Activated CD4-positive, alpha-beta memory T cell treated with anti-CD3 and anti-CD28 coated beads for 36 hours (primary cell): ENCODE data around the gene SEMA6A. TPM values are rescaled to one million over a fixed set of nuclear protein-coding genes. Genes with fewer than 3 reads are reported as not detected.
"Not testable (repeated sequence)": the region's sequence is repeated elsewhere in the genome, so short reads cannot be mapped to it uniquely, and the experiment has no call there.

Experiments used
- CTCF ChIA-PET: fragments of 350-600 bp; sonication (Branson Sonifier 250); formaldehyde crosslinking; loops from one replicate; lab custom pipeline; 2021; ENCODE audit warnings: antibody characterized with exemption, inconsistent platforms; lab: Charles Lee
- POLR2A ChIA-PET: fragments of 350-600 bp; sonication (Branson Sonifier 250); formaldehyde crosslinking; loops from one replicate; lab custom pipeline; 2021; ENCODE audit warnings: antibody characterized with exemption; lab: Charles Lee
- DNase-seq: peaks from one replicate; pipeline ENCODE4 v3.0.0-alpha.2; 2020
- H3K27ac Mint-ChIP-seq: one replicate; pipeline ENCODE4 v1.8.0; 2021; ENCODE audit warnings: mixed read lengths
- H3K27me3 Mint-ChIP-seq: one replicate; pipeline ENCODE4 v1.8.0; 2021; ENCODE audit warnings: mixed read lengths
- H3K36me3 Mint-ChIP-seq: one replicate; pipeline ENCODE4 v1.8.0; 2021; ENCODE audit warnings: mixed read lengths
- H3K4me1 Mint-ChIP-seq: one replicate; pipeline ENCODE4 v1.8.0; 2021; ENCODE audit warnings: low read depth, mixed read lengths
- H3K4me3 Mint-ChIP-seq: one replicate; pipeline ENCODE4 v1.8.0; 2021; ENCODE audit warnings: mild to moderate bottlenecking, mixed read lengths
- H3K9me3 Mint-ChIP-seq: one replicate; pipeline ENCODE4 v1.8.0; 2021; ENCODE audit warnings: mixed read lengths
- intact Hi-C: fragments of 100-400 bp; cut with micrococcal nuclease; formaldehyde crosslinking; loops from one replicate; pipeline ENCODE4 v1.15.1; 2023
- total RNA-seq, 2 experiments: library from RNA; stranded (reverse); gene quantifications; one replicate each; pipeline ENCODE4 v1.2.3, GENCODE V29; 2021

SEMA6A gene
- total RNA-seq, 2 experiments from 2014 or later = not detected

DNA sequence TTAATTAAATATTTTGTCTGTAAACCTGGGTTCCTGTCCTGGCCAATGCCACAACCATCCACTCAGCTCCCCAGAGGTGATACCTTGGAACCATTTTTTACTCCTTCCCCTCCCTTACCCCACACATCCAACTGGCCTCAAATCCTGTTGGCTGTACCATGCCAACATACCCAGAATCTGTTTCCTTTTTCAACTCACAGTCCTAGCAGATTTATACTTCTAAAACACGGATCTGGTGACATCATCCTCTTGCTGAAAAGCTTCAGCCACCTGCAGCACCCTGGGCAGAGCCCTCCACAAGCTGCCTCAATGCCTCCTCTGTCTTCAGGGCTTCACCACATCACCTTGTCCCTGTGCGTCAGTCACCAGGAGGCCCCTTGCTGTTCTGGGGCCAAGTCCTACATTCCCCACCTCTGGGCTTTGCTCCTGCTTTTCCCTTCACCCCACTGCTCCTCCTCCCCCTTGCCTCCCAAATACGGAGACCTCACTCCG lies 14.9 kb downstream of the SEMA6A start:
- Mint-ChIP-seq H3K27me3 (no peaks in the 10 kb centered on the region), H3K36me3 (no peaks in the 10 kb centered on the region), H3K4me3 (no peak overlapping the region), H3K27ac (no peak overlapping the region), H3K4me1 (no peaks in the 10 kb centered on the region), H3K9me3 (no peaks in the 10 kb centered on the region)
- intact Hi-C loops = loop anchor here (5.0 kb wide), 1 partner anchor 388 kb away; no protein-coding TSS in a partner anchor
- ChIA-PET POLR2A (no interaction called here), CTCF (no interaction called here)
- DNase-seq = no peak

DNA sequence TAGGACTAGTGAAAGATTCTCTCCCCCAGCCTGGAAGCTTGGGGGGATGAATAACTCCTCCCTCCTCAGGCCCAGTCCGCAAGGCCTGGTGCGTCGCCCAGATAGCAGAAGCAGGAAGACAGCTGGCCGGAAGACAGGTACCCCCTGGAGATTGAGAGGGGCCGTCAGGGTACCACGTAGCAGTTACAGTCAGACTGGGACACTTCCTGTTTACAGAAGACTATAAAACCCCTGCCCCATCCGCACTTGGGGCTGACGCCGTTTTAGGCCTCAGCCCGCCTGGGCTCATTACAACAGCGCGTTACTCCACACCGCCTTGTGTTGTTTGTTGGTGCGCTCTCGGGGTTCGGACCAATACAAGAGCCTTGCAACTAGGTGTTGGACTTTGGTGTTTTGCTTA lies 15.4 kb downstream of the SEMA6A start:
- no peaks in the 10 kb centered on the region for H3K9me3 Mint-ChIP-seq
- intact Hi-C loops = loop anchor here (5.0 kb wide), 1 partner anchor 388 kb away; no protein-coding TSS in a partner anchor
- H3K4me1 Mint-ChIP-seq = no peaks in the 10 kb centered on the region
- H3K36me3 Mint-ChIP-seq = no peaks in the 10 kb centered on the region
- H3K27me3 Mint-ChIP-seq = no peaks in the 10 kb centered on the region
- H3K27ac Mint-ChIP-seq = no peak overlapping the region
- ChIA-PET CTCF (no interaction called here), POLR2A (no interaction called here)
- H3K4me3 Mint-ChIP-seq = no peak overlapping the region
- no peak for DNase-seq

DNA sequence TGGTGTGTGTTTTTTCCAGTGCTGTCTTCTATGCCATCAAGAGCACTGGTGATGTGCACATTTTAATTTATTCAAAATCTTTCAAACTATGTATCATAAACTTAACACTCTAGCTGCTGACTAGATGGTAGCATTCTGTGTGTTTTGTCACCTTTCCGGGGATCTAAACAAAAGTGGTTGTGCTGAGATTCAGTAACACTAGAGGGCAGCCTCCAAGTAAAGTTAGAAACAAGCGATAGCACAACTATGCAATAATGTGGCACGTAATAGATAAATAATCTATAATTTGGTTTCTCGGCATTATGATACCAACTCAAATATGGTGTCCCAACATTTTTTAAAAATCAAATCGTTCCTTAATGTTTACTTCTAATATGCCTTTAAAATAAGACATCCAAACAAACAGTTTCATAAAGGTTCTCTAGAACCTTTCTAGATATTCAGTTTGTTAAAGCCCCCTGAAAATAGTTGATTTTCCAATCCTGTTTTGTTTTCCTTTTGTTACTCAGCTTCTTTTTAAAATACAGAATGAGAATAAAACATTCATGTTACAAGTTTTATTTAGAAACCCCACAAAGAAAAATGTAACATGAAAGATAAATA lies 16.9 kb downstream of the SEMA6A start:
- Mint-ChIP-seq H3K4me3 (no peak overlapping the region), H3K4me1 (no peaks in the 10 kb centered on the region), H3K27ac (no peak overlapping the region), H3K9me3 (no peaks in the 10 kb centered on the region), H3K36me3 (no peaks in the 10 kb centered on the region), H3K27me3 (no peaks in the 10 kb centered on the region)
- intact Hi-C loops = loop anchor here (5.0 kb wide), 1 partner anchor 390 kb away; no protein-coding TSS in a partner anchor
- ChIA-PET CTCF (interaction anchor here (1.5 kb wide), 1 partner anchor 421 kb away, joined by 4 read pairs; no protein-coding TSS in a partner anchor), POLR2A (no interaction called here)
- no peak for DNase-seq

DNA sequence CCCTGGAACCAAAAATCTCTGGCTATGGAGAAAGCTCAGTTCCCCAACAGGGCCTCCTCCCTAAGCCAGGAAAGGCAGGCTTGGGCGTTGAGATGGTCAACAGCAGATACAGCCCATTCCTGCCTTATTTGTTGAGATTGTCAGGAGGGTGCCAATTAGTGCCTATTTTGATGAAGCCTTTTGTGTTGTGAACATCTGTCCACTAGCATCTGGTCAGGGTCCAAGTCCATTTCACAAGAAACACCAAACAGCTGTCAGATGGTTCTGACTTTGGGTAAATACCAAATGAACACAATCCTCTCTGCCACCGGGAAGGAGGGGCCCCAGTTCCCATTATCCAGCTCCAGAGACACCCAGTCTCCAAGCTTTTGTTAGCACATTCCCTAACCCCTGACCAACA lies 19.9 kb downstream of the SEMA6A start:
- Mint-ChIP-seq H3K27ac (no peak overlapping the region), H3K9me3 (no peaks in the 10 kb centered on the region), H3K4me1 (no peaks in the 10 kb centered on the region), H3K36me3 (no peaks in the 10 kb centered on the region), H3K4me3 (no peak overlapping the region), H3K27me3 (no peaks in the 10 kb centered on the region)
- intact Hi-C loops = loop anchor here (5.0 kb wide), 1 partner anchor 393 kb away; no protein-coding TSS in a partner anchor
- POLR2A ChIA-PET = no interaction called here
- CTCF ChIA-PET = no interaction called here
- no peak for DNase-seq

DNA sequence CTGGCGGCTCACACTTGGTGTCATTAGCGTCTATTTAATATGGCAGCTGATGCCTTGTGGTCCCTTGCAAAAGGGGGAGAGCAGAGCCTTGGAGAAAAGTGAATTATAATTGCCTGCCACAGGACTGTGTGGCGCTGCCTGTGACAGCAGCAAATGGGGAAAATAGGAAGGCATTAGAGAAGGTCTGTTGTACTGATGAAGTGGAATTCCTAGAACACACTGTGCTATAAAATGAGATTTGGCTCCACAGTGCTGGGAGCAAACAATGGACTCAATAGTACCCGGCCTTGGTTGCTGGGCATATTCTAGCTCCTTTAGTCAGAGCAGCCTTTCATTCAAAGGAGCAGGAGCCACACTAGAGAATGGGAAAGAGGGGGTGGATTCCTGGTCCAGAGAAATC lies 21.3 kb downstream of the SEMA6A start:
- POLR2A ChIA-PET = no interaction called here

DNA sequence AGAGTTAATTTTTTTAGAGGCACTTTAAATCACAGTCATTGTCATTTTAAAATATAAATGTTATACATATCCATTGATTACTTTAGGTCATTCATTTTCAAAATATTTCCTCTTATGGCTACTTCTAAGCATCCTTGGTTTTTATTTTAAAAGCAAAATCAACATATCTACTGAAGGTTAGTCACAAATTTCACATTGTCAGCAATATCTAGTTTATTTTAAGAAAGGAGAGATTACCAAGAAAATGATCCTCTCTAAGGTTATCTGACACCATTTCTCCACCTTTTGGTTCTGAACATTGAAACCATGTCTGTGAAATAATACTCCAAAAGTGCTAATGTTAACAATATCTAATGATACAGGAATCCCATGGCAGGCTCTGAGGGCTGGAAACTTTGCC lies 24.5 kb downstream of the SEMA6A start:
- H3K27me3 Mint-ChIP-seq = no peaks in the 10 kb centered on the region
- CTCF ChIA-PET = no interaction called here
- no peak overlapping the region for H3K27ac Mint-ChIP-seq
- POLR2A ChIA-PET = no interaction called here
- H3K9me3 Mint-ChIP-seq = peaks cover 15% of the 10 kb centered on the region
- no peak overlapping the region for H3K4me3 Mint-ChIP-seq
- DNase-seq = no peak
- H3K4me1 Mint-ChIP-seq = no peaks in the 10 kb centered on the region
- intact Hi-C loops = no loop called here
- no peaks in the 10 kb centered on the region for H3K36me3 Mint-ChIP-seq

More for the DNA sequence above, 21.3 kb downstream of the SEMA6A start:
- Mint-ChIP-seq H3K27ac (no peak overlapping the region), H3K9me3 (no peaks in the 10 kb centered on the region), H3K27me3 (no peaks in the 10 kb centered on the region), H3K36me3 (no peaks in the 10 kb centered on the region), H3K4me3 (no peak overlapping the region), H3K4me1 (no peaks in the 10 kb centered on the region)
- intact Hi-C loops = no loop called here
- CTCF ChIA-PET = no interaction called here
- no peak for DNase-seq

DNA sequence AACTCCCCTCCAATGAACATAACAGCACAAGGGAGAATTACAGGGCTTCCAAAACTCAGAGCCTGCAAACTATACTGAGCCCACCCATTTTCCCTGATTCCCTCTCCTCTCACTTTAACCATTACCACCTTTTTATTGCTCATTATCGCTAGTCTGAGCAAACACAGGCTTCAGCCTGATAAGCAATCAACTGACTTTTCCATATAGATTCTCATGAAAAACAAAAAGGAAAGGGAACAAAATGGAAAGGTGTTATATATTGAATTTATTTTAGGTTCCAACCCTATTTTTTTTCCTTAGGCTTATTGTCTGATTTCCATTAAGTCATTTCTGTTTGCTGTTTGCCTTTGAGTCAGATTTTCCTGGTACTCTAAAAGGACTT lies 27.9 kb downstream of the SEMA6A start:
- DNase-seq = no peak
- Mint-ChIP-seq H3K4me1 (no peaks in the 10 kb centered on the region), H3K9me3 (peaks cover 20% of the 10 kb centered on the region), H3K4me3 (no peak overlapping the region), H3K36me3 (peaks cover 2% of the 10 kb centered on the region), H3K27me3 (no peaks in the 10 kb centered on the region), H3K27ac (no peak overlapping the region)
- intact Hi-C loops = no loop called here
- ChIA-PET POLR2A (no interaction called here), CTCF (no interaction called here)

DNA sequence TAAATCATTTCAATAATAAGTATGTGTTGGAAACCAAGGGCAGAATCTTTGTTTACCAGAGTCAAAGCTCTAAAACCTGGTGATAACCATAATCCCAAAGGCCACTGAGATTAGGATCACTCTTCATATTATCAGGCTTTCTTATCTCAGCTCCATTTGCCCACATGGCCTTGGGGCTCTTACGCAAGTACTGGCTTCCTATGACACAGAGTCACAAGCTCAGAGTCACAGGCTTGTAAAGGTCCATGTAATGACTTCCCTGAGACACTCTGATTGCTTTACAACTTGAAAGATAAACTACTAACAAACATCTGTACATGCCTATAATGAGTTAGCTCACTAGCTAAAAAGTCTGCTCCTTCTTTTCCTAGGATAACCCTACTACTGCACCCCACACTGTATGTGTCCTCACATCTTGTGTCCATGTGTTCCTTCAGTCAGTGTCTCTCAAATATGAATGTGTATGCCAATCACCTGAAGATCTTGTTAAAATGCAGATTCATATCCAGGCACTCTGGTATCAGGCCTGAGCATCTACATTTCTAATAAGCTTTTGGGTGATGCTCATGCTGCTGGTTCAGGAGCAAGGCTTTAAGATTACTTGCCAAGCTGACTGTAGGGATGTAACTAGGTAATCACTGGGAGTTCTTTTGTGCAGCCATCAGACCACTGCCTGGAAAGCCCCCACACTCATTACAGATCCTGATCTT lies 28.4 kb downstream of the SEMA6A start:
- CTCF ChIA-PET = no interaction called here

DNA sequence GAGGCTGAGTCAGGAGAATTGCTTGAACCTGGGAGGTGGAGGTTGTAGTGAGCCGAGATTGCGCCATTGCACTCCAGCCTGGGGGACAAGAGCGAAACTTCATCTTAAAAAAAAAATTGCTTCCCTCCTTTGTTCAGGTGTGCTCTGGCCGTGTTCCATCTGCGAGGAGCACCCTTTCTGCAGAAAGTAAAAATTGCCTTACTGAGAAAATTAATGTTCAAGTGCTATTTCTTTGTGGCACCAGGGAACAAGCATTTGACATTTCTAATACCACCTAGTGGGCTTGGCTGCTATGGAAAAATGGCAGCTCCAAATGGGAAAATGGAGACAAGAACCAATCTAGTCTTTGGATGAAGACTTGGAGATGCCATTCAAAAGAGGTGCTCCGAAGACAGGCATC lies 29.2 kb downstream of the SEMA6A start:
- intact Hi-C loops, H3K4me1 Mint-ChIP-seq, DNase-seq, POLR2A ChIA-PET, H3K27ac Mint-ChIP-seq, CTCF ChIA-PET, H3K27me3 Mint-ChIP-seq, H3K4me3 Mint-ChIP-seq, H3K36me3 Mint-ChIP-seq: not testable (repeated sequence)
- H3K9me3 Mint-ChIP-seq = peaks cover 20% of the 10 kb centered on the region

More for the DNA sequence above, 28.4 kb downstream of the SEMA6A start:
- Mint-ChIP-seq H3K4me3 (no peak overlapping the region), H3K27me3 (no peaks in the 10 kb centered on the region), H3K9me3 (peaks cover 20% of the 10 kb centered on the region), H3K27ac (no peak overlapping the region), H3K36me3 (peaks cover 2% of the 10 kb centered on the region), H3K4me1 (no peaks in the 10 kb centered on the region)
- intact Hi-C loops = no loop called here
- DNase-seq = no peak
- POLR2A ChIA-PET = no interaction called here

DNA sequence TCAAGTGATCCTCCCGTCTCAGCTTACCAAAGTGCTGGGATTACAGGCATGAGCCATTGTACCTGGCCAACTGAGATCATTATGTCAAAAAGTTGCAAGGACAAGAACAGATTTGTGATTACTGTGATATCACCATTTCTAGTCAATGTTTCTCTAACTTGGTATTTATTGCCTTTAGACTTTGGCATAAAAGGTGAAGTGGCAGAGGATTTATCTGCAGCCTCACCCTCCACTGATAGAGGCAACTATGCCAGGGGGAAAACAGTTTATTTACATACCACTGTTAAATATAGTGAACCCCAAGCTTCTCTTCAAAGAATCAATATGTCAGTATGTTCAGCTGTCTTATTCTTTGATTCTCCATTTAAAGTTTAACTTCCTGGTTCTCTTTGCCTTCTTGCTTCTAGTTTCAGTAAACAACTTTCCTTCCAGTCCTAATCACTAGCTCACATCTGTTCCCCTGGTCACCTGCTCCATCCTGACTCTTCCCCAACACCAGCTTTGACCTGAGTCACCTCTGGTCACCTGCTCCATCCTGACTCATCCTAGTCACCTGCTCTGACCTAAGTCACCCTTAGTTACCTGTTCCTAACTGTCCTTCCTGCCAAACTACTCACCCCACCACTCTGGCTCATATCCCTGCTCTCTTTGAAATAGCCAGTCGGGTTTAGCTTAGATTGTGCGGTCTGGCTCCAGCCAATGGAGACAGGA lies 29.9 kb downstream of the SEMA6A start:
- Mint-ChIP-seq H3K36me3 (peaks cover 2% of the 10 kb centered on the region), H3K9me3 (peaks cover 20% of the 10 kb centered on the region), H3K4me3 (no peak overlapping the region), H3K27ac (no peak overlapping the region), H3K27me3 (no peaks in the 10 kb centered on the region), H3K4me1 (no peaks in the 10 kb centered on the region)
- no peak for DNase-seq
- ChIA-PET POLR2A (no interaction called here), CTCF (no interaction called here)
- intact Hi-C loops = no loop called here

DNA sequence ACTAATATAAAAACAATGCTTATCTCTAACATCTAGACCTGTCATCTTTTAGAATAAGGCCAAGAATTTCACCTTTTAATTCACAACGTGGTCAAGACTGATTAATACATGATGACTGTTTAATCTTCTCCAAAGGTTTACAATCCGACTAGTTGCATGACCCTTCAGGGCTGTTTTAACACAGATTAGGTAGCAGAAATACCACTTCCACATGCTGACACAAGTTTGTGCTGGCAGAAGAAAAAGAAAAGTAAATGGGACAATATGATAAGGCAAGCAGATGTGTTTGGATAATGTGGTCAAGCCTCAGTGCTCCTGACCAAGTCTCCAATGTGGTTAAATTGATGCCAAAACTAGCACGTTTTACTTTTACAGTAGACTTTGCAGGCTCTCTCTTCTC lies 31.1 kb downstream of the SEMA6A start:
- POLR2A ChIA-PET = no interaction called here

DNA sequence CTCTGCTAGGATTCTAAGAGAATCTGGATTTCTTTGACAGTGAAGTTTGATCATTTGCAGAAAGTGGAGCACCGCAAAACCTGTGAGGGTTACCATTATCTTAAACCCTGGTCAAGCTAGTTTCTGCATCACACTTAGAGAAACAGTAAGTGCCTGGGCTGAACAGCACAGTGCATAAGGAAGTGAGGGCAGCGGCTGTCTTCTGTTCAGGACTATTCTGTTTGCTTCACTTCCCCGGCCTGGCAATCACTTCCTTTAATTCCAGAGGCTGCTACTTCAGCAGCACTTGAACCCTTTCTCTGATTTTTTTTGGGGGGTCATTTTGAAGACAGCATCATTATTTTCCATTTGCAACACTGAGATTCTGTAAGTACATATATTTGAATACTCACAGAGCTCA lies 32.0 kb downstream of the SEMA6A start:
- no peak for DNase-seq
- Mint-ChIP-seq H3K9me3 (peaks cover 20% of the 10 kb centered on the region), H3K4me3 (no peak overlapping the region), H3K4me1 (no peaks in the 10 kb centered on the region), H3K27me3 (no peaks in the 10 kb centered on the region), H3K27ac (no peak overlapping the region), H3K36me3 (peaks cover 2% of the 10 kb centered on the region)
- intact Hi-C loops = no loop called here
- CTCF ChIA-PET = no interaction called here
- POLR2A ChIA-PET = no interaction called here

More for the DNA sequence above, 31.1 kb downstream of the SEMA6A start:
- H3K9me3 Mint-ChIP-seq = peaks cover 20% of the 10 kb centered on the region
- no peak for DNase-seq
- peaks cover 2% of the 10 kb centered on the region for H3K36me3 Mint-ChIP-seq
- H3K4me1 Mint-ChIP-seq = no peaks in the 10 kb centered on the region
- H3K4me3 Mint-ChIP-seq = no peak overlapping the region
- no peak overlapping the region for H3K27ac Mint-ChIP-seq
- intact Hi-C loops = no loop called here
- no peaks in the 10 kb centered on the region for H3K27me3 Mint-ChIP-seq
- CTCF ChIA-PET = no interaction called here
